HG03159 (cell line): ENCODE results near the gene RBM10.

Experiments
- ATAC-seq: cut with Tn5 transposase; IDR thresholded peaks from one replicate; pipeline ENCODE4 v1.9.1; 2021; ENCODE audit warnings: mild to moderate bottlenecking, moderate library complexity; ENCODE audit not compliant: unreplicated experiment

The RBM10 gene

DNA sequence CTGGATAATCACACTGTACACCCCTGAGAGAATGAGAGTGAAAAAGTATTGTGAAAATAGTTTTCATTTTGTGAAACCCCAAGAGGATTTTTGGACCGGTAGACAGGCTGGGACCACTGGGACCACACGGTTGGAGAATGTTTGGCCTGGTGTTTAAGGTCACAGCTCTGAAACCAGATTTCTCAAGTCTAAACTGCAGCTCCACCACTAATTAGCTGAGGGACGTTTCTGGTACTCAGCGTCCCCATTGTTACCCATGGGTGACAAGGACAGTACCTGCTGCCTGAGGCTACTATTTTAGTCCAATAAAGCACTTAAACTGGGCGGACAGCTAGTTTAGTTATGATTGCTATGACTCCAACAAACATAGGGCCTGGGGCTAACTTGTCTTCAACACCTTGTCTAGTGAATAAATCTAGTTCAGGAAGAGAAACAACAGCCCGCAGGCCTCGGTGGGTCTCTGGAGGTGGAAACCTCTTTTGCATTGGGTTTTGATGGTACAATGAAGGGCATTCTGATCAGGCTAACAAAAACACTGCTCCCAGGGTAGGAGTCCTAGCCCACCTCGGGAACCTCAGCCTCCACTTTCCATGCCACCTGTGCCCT lies 87.3 kb downstream of the RBM10 start:
- ATAC-seq = no peak

DNA sequence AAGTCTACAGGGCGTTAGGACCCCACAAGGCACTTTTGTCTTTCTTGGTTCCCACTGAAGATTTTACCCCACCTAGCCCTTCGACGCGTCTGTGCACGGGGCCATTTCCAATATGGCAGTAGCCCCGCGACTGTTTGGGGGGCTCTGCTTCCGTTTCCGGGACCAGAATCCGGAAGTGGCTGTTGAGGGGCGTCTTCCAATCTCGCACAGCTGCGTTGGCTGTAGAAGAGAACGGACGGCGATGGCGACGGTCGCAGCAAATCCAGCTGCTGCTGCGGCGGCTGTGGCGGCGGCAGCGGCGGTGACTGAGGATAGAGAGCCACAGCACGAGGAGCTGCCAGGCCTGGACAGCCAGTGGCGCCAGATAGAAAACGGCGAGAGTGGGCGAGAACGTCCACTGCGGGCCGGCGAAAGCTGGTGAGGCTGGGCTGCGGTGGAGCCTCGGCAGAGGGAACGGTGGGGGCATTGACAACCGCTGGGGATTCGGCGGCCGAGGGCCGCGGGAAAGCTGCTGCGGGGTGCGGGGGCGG lies 87.8 kb downstream of the RBM10 start, which contains the start of gene USP11:
TSS of gene USP11 (plus strand) at position 207 of the 530 bp plus-strand sequence. CDS start at position 242, 35 bp downstream.
- ATAC-seq = no peak

DNA sequence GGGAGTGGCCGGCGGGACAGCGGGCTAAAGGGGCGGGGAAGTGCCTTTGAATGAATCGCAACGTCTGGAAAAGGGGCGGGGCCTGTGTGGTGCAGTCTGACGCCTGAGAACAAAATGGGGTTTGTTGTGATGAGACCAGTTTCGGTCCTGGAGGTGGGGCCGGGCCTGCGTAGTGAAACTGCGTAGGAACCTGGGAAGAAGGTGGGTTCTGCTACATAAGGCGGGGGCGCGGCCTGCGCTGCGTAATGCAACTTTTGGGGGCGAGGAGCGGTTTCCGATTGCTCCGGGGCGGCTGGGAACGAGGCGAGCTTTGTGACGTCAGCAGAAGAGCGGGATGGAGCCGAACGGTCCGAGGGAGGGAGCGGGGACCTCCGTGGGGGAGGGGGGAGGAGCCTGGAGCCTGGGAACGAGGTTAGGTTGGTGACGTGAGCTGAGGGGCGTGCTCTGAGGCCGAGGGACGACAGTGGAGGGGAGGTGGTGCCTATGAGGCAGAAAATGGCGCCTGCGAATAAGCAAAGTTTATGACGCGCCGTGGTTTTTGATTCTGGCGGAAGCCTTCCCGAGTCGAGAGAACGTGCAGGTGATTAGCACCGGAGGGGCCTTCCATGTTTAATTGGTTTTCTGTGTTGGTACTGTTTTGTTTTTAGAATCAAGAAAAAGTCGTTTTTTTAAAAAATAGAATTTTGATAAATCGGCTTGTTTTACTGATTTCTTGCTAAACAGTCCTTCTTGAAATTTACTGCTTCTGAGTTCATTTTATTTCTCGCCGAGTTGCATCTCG lies 88.5 kb downstream of the RBM10 start:
- peak; percentile 81 for ATAC-seq

DNA sequence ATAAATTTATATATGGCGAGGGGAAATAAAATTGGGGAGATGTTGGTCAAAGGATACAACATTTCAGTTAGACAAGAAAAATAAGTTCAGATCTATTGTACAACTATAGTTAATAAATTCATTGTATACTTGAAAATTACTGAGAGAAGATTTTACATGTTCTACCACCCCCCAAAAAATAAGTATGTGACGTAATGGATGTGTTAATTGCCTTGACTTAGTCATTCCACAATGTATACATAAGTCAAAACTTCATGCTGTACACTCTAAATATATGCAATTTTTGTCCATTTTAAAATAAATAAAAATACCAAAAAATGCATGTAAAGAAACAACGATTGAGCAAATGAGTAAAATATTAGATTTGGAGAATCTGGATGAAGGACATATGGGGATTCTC lies 89.6 kb downstream of the RBM10 start:
- ATAC-seq = no peak

DNA sequence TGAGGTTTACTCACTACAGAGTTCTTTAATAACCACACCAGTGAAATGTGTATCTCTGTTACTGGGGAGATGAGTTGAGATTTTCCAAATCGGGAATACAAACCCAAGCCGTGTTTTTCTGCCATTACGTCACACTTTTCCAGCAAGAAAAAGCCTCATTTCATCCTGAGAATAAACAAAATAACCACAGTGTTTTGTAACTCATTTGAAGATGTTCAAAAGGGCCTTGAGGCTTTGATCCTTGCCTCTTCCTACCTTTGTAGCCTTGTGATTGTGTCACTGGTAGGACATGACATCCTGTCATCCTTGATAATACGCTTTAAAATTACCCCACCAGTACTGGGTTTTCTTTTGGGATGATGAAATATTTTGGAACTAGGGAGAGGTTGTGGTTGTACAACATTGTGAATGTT lies 90.7 kb downstream of the RBM10 start:
- no peak for ATAC-seq
